Urothelium cell line (cell line): ENCODE results near the gene TAP2.
A peak's percentile ranks its signal among the peaks of the same experiment; 100 is the strongest.
"Not testable (repeated sequence)": the region's sequence is repeated elsewhere in the genome, so short reads cannot be mapped to it uniquely, and the experiment has no call there.

ENCODE experiments used
- DNase-seq: peaks from one replicate; pipeline ENCODE4 v3.0.0; 2011; ENCODE audit warnings: low spot score, mixed read lengths
- FAIRE-seq: peaks from 2 replicates; lab custom pipeline; 2011; peaks lifted over from hg19 to GRCh38; lab: Jason Lieb, UNC

The TAP2 gene

DNA sequence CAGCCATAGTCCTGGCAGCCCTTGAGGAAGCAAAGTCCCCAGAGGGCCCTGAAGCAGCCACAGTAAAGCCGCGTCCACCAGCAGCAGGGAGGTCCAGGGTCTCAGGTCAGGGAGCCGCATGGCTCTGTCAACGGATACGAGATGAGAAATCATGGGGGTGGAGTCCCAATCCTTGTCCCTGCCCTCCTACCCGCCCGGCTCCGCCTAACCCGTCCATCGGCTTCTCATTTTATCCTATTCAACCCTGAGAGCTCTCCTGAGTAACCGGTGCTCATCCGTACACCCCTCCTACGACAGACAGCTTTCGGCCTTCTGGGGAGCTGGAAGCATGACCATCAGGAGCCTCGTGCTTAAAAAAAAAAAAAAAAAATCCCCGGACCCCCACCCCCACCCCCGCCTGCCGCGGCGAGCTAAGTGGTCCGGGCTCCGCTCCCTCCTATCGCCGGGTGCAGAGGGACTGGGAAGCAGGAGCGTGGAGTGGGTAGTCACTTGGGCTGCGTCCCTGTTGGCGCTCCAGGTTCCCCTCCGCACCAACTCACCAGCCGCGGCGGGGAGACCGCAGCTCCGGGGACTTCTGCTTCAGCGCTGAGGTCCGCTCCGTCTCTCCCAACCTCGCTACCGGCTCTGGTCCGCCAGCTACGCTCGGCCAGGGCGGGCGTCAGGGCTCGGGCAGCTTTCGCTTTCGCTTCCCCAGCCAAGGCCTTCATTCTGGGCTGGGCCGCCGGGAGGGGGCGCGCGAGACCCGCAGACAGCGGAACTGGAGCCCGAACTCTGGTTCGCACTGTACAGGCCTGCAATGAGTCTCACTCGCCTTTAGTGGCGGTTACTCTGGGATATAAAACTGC, at the start of gene TAP2:
Gene TAP2 (minus strand): TSS at position 626 of the 845 bp plus-strand sequence. CDS start 506 bp downstream, at position 120.
- peak; percentile 95 for DNase-seq
- FAIRE-seq, result no peak

DNA sequence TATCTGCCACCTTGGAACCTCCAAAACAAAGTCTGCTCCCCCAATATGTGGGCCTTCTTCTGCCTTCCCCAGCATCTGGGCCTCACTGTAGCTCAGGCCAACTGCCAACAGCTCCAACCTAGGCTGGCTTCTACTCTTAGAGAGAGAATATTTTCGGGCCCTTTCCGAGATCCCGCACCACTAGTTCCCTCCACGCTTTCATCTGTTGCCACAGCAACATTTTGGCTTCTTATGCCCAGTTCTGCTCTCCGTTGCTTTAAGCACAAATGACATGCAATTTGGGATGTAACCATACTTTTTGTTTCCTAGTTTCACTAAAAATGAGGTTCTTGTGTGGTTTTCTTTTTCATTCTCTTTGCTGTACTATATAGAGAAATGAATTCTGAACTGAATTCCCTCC, 49.1 kb upstream of the TAP2 start:
- FAIRE-seq (no peak), DNase-seq (no peak)

DNA sequence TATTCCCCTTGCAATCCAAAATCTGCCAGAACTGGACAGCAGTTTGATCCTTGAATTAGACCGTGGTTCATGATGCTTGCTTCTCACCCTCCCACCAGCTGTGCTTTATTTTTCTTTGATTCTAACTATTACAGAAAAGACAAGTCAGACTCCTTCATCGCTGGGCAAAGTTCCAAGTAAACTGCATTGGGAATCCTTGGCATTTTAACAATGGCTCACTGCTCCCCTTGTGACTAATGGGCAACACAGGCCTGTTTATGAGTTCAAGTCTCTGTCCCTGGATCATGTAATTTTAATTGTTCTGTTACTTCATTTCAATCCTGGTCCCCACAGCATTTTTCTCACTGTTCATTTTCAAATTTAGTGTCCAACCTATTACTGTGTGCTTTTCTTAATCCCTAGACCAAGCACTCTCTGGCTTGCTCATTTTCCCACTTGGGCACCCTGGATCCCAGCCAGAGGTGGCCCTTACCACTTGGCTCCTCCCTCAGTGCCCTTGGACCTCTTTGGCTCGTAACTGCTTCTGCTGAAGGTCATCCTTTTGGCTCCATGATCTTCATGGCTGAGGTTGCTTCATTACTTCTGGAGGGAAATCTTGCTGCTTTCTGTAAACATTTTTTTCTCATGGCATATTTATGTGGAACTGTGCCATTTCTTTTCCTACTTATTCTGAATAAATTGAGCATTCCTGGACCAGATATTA, 48.3 kb upstream of the TAP2 start:
- FAIRE-seq (no peak), DNase-seq (peak; percentile 45)

DNA sequence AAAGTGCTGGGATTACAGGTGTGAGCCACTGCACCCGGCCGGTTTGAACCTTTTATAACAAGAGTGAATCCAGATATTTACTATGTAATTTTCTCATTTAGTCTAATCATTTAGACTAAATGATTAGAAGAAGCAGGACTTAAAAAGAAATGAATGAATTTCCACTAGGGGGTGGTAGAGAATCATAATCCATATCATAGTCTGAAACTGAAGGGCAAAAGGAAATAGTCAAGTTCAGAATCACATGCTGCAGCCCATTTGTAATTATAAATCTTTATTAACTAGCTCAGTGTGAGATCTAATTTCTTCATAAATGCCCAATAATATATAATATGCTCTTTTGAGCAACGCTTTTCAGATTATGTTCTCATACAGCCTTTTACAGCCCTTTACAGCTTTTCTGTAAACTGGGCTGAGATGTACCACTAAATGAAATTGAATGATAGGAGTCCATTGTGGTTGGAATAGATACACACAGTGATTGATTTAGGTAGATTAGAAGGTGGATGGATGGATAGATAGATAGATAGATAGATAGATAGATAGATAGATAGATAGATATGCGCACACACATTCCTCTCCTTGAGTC, 47.3 kb upstream of the TAP2 start:
- DNase-seq, result peak; percentile 34
- no peak for FAIRE-seq

DNA sequence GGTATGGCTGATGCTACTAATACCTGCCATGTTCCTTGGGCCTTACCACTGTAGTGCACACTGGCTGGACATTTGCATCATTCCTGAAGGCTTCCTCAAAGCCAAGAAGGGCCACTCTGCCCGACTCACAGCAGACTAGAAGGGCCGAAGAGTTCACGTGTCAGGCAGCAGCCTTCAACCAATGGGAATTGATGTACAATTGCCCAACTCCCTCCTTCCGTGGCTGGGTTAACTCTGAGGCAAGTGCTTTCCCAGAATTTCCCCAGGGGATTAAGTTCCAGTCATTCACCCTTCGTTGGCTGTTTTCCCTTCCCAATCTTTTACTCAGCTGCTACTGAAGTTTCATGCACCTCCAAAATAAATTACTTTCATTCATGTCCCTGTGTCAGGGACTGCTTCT, 45.2 kb upstream of the TAP2 start:
- DNase-seq (no peak), FAIRE-seq (no peak)

DNA sequence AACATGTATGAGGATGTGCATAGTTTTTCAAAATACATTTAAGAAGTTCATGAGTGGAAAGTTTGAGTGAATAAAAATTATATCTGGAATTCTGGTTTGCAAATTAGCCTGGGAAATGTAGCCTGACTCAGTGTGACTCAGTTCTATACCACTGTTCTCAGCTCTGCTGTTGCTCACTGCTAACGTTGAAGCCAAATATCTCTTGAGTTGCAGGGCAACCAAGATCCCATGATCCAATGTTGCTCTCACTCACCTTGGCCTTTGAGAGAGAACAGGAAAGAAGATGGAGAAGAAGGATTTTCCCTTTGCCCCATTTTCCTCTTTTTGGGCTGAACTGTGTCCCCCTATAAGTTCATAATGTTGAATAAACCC, 44.3 kb upstream of the TAP2 start:
- FAIRE-seq (no peak), DNase-seq (no peak)

DNA sequence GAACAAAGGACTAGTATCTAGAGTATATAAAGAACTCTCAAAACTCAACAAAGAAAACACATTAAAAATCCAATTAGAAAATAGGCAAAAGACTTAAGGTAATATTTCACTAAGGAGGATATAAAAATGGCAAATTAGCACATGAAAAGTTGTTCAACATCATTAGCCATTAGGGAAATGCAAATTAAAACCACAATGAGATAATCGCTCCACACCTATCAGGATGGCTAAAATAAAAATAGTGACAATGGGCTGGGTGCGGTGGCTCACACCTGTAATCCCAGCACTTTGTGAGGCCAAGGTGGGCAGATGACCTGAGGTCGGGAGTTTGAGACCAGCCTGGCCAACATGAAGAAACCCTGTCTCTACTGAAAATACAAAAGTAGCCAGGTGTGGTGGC, 42.4 kb upstream of the TAP2 start:
- FAIRE-seq, DNase-seq: not testable (repeated sequence)

DNA sequence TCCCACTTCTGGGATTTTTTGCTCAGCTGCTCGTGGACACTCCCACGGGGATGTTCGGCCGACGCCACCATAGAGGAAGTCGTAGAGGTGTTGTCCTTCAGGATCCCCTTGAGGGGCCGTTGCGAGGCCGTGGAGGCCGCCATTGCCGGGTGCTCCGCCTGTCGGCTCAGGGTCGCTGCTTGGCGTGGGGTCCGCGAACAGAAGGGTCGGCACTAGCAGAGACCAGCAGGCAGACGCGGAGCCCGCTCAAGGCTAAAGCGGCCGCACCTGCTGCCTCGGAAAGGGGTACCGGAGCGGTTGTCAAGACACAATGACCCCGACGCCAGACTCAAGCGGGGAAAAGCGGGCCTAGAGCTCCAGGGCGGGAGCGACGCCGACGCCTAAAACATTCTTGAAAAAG, 41.2 kb upstream of the TAP2 start:
- FAIRE-seq (no peak), DNase-seq (no peak)

DNA sequence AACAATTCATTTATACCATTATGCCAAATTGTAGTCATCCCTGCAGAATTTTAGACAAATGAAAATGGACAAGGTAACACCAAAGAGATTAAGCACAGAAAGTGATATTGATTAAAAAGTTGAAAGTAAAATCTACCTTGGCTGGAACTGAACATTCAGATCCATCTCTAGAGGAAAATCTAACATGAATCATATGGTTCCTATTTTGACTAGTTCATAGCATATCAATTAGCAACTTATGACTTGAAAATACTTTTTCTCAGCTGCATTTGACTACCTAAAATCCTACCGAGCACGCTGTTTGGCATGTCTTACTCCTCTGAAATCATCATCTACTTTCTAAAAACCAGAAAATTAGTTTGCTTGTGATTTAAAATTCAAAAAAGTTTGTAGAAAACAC, 38.1 kb upstream of the TAP2 start:
- FAIRE-seq (no peak), DNase-seq (no peak)

DNA sequence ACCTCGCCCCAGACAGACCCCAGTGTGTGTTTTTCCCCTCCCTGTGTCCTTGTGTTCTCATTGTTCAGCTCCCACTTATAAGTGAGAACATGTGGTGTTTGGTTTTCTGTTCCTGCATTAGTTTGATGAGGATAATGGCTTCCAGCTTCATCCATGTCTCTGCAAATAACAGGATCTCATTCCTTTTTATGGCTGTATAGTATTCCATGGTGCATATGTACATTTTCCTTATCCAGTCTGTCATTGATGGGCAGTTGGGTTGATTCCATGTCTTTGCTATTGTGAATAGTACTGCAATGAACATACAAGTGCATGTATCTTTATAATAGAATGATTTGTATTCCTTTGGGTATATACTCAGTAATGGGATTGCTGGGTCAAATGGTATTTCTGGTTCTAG, 35.4 kb upstream of the TAP2 start:
- not testable (repeated sequence) for FAIRE-seq, DNase-seq

DNA sequence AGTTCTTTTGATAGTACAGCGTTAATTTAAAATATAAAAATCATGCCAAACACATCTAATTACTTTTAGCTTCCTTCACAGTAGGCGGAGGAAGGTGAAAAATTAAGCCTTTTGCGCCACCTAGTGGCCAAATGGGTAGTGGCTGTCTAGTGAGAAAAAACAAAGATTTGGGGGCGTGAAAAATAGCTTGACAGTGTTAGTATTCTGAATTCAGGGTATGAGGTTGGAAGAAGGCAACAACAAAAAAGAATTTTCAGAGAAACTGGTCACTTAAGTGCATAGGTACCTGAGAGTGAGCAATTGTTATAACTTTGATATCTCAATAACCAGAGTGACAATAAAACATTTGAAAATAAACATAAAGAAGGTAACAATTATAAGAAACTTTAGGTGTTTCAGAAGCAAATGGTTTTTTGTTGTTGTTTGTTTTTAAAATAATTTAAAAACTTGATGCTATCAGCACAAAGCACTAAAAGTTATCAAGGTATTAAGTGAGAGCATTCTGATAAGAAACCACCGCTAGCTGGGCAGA, 29.8 kb upstream of the TAP2 start:
- FAIRE-seq, result peak; percentile 46

DNA sequence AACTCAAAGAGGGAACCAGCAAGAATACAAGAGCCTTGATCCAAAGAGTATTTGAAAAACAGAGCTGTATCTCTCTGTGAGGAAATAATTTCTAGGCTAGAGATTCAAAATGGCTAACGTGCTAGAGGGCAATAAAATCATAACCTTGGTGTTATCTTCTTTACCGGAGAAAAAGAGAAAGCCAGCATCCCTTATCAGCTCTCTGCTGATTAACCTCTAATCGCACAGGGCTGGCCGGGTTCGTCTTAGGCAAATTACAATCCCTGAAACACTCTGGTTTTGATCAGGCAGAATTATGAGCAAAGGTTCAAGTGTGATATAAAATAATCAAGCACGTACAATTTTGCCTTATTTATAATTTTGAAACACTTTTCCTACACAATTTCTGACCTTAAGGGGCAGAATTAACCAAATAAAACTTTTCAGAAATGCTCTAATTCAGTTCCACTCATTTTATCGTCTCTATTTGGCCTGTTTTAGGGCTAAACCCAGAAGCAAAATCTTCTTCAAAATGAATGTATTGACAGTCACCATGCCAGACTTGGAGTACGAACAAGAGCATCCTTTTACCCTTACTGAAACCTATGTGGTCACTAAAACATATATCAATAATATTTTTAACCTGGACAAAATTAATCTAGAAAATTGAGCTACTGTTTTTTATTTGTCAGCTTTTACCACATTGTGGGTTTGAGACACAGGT, 29.2 kb upstream of the TAP2 start:
- no peak for FAIRE-seq

More for the DNA sequence above, 29.8 kb upstream of the TAP2 start:
- DNase-seq, result peak; percentile 39

DNA sequence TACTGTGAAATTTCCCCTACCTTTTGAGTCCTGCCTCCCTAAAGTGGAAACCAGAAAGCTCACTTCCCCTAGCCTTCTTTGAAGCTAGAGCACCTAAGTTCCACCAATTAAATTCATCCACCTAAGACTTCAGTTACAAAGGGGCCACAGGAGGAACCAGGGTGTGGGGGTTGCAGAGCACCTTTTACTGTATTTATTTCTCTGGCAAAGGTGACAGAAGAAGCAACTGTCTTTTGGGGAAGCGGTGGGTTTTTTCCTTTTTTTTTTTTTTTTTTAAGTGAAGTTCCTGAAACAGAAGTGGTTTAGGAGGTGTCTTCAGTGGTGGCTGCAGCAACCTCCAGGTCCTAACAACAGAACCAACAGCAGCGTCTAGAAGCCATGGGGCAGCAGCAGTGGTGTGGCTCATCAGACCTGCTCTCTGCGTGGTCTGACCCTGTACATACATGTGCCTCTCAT, 28.5 kb upstream of the TAP2 start:
- FAIRE-seq, result no peak
- no peak for DNase-seq

More for the DNA sequence above, 29.2 kb upstream of the TAP2 start:
- DNase-seq, result no peak

DNA sequence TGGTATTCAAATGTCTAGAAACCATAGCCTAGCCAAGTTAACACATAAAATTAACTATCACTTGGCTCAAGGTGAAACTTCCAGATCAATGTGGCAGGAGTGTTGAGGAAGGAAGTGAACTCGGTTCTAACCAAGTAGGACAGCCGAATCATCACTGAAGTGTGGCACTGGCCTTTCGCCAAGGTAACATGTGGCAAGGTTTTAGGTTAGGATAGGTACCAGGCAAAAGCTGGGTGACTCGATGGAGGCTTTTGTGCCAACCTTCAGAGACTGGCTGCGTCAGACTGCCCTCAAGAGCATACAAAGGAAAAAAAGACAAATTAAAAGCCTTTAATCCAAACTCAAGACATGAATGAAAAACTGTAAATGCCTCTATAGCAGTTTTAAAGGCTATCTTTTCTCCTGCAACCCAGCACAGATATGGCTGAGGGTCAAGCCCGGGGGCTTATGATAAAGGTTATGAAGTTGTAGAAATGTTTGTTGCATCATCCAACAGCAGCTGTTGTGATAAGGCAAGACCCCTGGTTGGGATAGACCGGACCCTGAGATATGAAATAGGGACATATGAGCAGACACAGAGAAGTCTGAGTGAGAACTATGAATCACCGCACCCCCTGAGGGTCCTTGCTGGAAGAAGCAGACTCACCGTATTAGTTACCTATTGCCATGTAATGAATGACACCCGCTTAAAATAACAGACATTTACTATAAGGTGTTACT, 27.3 kb upstream of the TAP2 start:
- no peak for FAIRE-seq
- no peak for DNase-seq

DNA sequence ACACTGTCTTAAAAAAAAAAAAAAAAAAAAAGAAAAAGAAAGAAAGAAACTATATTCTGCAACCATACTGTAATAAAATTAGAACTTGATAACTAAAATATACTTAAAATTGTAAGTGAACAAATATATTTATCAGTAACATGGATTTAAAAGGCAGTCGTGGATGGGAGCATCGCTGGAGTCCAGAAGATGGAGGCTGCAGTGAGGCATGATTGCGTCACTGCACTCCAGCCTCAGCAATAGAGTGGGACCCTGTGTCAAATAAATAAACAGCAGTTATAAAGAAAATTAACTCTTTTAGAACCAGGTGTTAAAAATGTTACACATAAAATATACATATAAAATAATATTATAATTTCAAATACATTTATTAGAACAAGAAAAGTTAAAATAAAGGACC, 24.2 kb upstream of the TAP2 start:
- DNase-seq, result no peak
- FAIRE-seq, result no peak

DNA sequence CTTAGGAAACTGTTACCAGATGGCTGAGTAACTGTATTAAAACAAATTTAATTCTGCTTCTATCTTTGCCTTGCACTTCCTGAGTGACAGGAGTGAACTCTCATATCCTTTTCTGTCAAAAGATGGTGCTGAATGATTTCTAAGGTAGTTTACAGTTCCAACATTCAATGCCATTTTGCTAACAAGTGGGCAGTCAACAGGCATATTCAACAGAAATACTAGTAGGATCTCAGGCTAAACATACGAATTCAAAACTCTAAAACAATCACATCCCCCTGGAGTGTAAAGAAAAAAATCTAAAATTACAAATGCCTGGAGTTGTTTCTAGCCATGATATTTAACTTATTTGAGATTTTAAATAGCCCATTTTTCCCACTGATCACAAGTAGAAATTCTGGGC, 22.1 kb upstream of the TAP2 start:
- FAIRE-seq (no peak), DNase-seq (no peak)

DNA sequence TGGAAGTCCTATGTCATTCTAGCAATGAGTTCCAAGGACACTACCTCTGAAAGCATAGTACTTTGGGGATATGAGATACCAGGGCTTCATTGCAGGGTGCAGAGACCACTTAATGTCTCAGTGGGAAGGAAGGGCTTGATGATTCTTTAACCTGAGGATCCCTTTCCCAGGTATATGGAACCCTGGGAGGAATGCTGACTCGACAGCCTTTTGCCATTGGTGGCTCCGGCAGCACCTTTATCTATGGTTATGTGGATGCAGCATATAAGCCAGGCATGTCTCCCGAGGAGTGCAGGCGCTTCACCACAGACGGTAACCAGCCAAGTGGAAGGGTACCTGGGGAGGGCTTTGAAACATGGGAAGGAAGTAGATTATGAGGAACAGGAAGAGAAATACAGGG, 19.7 kb upstream of the TAP2 start:
- FAIRE-seq, result no peak
- no peak for DNase-seq

DNA sequence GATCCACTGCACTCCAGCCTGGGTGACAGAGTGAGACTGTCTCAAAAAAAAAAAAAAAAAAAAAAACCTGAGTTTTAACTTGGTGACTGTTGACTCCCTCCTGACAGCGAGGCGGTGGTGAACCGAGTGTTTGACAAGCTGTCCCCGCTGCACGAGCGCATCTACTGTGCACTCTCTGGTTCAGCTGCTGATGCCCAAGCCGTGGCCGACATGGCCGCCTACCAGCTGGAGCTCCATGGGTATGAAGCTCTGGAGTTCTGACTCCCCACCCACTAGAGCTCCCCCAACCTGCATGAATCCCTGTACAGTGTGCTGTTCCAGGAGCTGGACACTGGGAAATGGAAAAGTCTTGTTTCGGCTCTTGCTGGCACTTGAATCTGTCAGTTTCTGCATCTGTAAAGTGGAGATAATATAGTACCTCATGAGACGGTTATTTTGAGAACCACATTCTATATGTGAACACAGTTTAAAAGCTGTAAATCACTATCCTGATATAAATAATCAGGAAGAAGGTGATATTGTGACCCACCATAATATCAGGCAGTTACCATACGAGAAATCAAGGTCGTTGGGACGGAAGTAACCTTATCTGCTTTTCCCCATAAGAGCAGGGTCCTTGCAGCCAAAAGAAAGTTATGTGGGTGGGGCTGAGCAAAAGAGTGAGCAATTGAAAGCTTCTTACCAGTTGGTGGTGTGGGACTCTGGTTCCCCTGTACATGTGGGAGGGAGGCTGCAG, 18.8 kb upstream of the TAP2 start:
- DNase-seq, result no peak
- no peak for FAIRE-seq

DNA sequence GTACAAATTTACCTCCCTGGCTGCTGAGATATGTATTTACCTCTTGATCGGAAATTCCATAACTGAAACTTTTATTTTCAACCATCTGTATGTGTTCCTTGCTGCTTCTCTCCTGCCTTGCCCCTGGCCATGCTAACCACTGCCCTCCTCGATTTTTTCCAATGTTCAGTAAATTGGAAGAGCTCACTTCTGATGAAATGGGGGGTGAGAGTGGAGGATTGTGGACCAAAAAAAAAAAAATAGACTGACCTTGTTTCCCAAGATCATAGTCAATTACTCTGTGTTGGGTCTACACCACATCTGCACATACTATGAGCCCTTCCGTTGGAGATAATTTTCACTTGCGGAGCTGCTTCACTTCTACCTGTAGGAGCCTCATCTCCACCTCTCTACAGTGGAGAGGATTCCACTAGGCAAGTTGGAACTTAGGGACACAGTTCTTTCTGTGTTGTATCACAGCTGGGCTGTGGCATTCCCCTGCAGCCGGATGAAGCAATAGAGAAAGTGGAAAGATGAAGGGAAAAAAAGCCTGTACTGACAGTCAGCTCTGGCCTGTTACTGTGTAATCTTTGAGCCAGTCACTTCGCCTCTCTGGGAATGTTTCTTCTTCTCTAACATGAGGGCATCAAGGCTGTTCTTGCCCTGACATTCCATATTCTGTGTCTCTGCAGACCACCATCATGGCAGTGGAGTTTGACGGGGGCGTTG, 17.1 kb upstream of the TAP2 start:
- no peak for FAIRE-seq
- DNase-seq, result no peak
